DMS 273 treated with DMSO at 0.1 percent for 48 hours (cell line): ENCODE data around the gene HSD11B1.
"Not testable (repeated sequence)": the region's sequence is repeated elsewhere in the genome, so short reads cannot be mapped to it uniquely, and the experiment has no call there.

ENCODE experiments used
- DNase-seq: peaks from one replicate; lab custom pipeline; 2025; lab: John Stamatoyannopoulos, UW

The HSD11B1 gene

GRCh38 chr1:209692296-209692695 is 12.3 kb upstream of the HSD11B1 start:
- DNase-seq: no peak

- DNase-seq: peak; percentile 35
Observed at GRCh38 chr1:209692745-209693504, 11.7 kb upstream of the HSD11B1 start.

- DNase-seq: no peak
Observed at GRCh38 chr1:209696673-209697072, 8.0 kb upstream of the HSD11B1 start.

GRCh38 chr1:209697126-209697525 is 7.5 kb upstream of the HSD11B1 start:
- no peak for DNase-seq

GRCh38 chr1:209700686-209701085 is 4.0 kb upstream of the HSD11B1 start:
- DNase-seq: not testable (repeated sequence)

GRCh38 chr1:209702832-209703231 is 1.8 kb upstream of the HSD11B1 start:
- no peak for DNase-seq

DNA sequence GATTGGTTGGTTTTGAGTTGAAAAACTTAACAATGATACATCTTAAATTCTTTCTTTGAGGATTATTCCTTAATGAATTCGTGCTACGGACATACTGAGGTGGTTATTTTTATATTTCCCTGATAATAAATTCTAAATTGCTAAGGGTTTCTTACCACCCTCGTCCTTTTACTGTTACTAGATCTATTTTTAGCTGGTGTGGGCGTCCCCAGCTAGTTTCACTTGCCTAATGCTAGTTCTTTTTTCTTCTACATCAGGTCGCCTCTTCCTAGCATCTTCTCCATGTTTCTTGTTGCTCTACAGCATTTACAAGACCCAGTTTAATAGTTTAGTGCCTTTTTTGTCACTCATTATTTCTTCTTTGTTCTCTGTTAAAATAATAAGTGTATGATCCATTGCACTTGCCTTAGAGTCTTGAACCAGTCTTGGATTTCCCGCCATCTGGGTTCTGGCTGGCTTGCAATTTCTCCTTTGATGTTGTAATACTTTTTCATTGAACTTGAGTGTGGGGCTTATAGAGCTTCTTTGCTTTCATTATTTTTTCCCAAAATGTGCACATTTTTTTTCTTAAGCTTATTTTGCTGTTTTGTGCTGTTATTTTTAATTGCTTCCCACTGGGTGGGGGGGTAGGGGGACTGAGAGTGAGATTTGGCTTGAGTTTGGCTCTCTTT is 677 bp upstream of the HSD11B1 start:
- no peak for DNase-seq

DNA sequence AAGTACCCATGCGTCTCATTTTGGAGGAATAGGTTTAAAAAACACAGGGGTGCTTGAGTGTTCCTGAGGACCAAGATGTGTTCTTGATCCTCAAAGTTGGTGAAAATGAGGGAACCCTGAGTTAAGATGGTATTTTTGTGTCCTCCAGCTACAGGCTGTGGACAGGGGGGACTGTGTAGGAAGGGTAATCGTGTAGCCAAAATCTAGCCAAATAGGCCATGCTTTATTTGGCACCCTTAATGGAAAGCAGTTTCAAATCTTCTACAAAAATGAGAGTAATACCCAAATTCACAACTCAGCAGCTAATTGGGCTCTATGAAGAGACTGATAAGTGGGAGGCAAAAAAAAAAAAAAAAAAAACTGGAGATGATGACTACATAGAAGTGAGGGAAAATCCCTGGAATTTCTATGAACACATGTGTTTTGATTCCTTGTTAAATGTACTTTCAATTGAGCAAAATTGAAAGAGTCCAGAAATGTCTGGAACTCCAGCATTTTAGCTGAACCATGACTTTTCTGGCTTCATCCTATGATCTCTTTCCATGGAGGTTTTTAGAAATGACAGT is 470 bp downstream of the HSD11B1 start:
- DNase-seq: no peak

DNA sequence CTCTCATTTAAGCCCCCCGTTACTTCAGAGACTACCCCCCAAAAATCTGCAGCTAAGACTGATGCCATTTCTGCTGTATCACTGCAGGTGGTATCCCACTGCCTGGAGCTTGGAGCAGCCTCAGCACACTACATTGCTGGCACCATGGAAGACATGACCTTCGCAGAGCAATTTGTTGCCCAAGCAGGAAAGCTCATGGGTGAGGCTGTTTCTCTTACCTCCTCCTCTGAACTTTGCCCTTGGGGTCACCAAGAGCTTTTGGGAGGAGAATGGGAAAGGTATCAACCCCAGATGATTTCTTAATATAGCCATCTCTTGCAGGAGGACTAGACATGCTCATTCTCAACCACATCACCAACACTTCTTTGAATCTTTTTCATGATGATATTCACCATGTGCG is 2.0 kb downstream of the HSD11B1 start:
- DNase-seq: no peak

- DNase-seq: no peak
Observed at GRCh38 chr1:209707308-209707707, 2.7 kb downstream of the HSD11B1 start.

DNA sequence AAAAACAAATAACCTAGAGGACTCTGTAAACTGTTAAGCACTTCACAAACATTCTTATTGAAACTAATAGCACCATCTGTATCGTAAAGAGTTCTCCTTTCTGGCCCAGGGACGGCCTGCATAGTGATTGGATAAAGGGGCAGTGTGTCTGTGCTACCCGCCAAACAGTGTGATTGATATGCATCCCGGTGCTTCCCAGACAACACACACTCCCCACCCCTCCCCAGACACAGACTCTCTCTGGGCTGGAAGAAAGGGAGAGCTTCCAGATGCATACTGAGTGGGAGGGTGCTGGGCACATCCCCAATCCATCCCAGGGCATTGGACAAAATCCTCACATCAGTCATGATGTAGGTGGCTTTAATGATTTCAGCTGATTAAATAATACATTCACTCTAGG is 3.7 kb downstream of the HSD11B1 start:
- no peak for DNase-seq

DNA sequence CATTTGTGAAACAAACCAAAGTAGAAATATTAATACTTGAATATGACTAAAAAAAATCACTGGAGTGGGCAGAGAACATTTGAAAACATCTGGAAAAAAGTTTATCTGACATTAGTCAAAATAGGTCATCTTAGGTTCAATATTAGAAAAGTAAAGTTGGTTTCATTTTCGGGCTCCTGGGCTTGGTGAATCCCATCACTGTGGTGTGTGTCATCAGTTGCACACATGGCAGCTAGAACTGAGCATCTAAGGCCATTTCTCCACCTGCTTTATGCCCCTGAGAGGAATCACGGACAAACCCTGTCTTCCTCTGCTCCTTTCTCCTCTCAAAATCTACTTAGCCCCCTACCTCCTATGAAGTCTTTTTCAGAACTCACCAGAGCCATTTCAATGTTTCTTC is 5.4 kb downstream of the HSD11B1 start:
- no peak for DNase-seq

DNA sequence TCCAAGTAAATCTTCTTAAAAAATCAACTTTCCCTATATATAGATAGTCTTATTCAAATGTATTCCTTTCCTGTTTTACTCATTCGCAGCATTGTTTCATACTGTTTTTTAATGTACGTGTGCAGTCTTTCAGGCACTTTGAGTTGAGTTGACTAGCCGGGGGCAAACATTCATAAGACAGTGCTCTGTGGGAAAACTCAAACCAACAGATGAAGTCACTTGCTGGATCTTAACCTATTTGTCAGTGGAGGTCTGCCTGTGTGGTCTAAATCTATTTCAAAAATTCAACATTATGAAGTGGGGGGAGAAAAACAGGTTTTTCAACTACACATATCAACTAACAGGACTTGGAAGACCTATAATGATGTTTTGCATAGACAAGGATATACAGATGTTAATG is 6.2 kb downstream of the HSD11B1 start:
- DNase-seq: no peak

DNA sequence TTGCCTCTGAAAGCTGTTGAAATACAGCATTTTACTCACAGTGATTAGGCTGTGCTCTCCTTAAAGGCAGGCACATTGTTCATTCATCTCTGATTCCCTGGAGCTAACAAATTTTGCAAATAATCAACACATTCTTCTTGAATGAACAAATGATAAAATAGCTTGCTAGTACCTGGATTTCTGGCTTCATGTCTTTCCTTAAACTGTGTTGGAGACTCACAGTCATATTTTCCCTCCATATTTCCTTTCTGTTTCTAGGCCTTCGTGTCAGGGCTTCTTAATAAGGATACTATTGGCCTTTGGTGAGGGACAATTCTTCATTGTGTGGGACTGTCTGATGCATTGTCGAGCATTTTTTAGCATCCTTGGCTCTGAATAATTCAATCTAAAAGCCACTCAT is 9.7 kb downstream of the HSD11B1 start:
- DNase-seq: no peak

DNA sequence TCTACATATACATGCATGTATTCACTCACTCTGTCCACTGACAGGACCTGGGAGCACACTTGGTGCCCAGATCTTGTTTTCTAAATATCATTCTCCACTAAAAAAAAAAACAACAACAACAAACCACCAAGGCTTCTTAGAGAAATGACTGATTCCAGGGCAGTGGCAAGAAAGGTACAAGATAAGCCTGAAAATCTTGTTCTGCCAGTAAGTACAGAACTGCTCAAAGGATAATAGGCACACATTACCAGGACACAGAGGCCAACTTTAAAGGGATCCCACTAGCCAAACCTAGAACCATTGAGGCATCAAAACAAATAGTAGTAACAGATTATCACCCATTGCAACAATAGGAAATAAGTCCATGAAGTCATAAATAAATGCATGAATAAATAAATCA is 10.7 kb downstream of the HSD11B1 start:
- DNase-seq: no peak

DNA sequence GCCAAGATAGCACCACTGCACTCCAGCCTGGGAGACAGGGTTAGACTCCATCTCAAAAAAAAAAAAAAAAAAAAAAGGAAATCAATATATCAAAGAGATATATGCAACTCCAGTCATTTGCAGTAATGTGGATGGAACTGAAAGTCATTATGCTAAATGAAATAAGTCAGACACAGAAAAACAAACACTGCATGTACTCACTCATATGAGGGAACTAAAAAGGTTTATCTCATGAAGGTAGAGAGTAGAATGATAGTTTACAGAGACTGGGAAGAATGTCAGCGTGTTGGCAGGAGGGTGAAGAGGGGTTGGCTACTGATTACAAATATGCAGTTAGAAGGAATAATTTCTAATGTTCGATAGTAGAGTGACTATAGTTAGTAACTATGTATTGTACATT is 13.2 kb downstream of the HSD11B1 start:
- DNase-seq: no peak

DNA sequence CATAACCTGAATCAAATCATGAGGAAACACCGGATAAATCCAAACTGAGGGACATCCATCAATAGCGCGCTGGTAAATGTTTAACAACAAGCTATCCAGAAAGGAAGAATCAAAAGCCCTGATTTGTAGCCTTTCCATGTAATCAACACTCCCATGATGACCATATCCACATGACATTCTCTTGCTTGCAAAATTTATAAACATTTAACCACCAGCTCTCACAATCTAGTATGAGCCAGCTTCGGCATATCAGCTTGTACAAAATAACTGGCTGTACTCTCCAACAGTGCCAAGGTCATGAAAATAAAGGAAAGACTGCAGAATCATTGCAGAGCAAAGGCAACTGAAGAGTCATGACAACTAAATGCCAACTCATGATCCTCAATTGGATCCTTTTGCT is 15.7 kb downstream of the HSD11B1 start:
- DNase-seq: no peak

DNA sequence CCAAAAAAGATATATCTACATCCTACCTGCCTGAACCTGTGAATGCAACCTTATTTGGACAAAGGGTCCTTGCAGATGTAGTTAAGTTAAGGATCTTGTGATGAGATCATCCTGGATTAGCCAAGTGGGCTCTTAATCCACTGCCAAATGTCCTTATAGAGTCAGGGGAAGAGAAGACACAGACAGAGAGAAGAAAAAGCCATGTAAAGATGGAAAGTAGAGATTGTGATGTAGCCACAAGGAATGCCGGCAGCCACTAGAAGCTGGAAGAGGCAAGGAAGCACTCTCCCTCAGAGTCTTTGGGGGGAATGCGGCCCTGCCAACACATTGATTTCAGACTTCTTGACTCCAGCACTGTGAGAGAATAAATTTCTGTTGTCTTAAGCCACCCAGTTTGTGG is 16.2 kb downstream of the HSD11B1 start:
- DNase-seq: no peak

- DNase-seq: no peak
Observed at GRCh38 chr1:209721323-209721722, 16.7 kb downstream of the HSD11B1 start.

DNA sequence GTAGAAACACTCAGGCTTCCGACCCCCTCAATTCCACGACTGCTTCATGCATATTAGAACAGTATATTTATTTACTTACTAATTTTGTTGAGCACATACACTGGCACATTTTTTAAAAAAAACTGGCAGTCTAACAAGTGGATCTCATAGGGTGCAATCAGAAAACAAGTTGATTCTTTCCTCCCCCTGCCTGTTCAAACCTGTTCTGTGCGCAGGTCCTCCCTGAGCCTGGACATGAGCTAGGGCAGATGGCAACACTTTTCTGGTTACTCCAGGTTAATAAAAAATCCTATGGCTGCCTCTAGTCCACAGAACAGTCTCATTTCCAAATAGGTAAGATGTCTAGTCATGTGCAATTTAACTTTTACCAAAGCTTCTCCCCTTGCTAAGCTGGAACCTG is 18.6 kb downstream of the HSD11B1 start:
- DNase-seq: no peak

GRCh38 chr1:209723756-209724693 is 19.4 kb downstream of the HSD11B1 start:
- DNase-seq: no peak

DNA sequence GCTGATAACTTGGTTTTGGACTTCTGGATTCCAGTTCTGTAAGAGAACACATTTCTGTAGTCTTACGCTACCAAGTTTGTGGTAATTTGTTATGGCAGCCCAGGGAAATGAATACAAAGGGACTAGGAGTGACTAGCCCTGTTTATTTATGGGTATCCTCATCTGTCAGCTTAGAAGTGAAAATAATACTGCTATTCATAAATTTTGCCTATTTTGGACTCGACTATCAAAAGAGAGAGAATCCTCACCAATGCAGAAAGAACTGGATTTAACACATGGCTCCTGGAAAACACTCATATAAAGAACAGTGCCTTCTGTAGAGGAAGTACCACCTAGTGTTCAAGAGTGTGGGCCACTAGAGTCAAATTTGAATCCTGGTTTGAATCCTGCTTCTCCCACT is 22.6 kb downstream of the HSD11B1 start:
- no peak for DNase-seq
